HG03066 (cell line): ENCODE measurements around the gene EIF2B1.

Experiments used
- ATAC-seq: cut with Tn5 transposase; IDR thresholded peaks from one replicate; pipeline ENCODE4 v1.9.1; 2021; ENCODE audit warnings: low read depth; ENCODE audit not compliant: unreplicated experiment

The EIF2B1 gene

GRCh38 chr12:123633379-123634141, at the start of gene EIF2B1, which contains the start of gene GTF2H3:
EIF2B1 (minus strand) TSS chr12:123633686; CDS start chr12:123633557, 129 bp downstream.
GTF2H3 (plus strand) TSS chr12:123633829; CDS start chr12:123633860, 31 bp downstream.
- ATAC-seq, result peak; percentile 98

- no peak for ATAC-seq
These were observed 48.1 kb upstream of the EIF2B1 start for GRCh38 chr12:123681605-123682004.

- no peak for ATAC-seq
These were observed 45.5 kb upstream of the EIF2B1 start for GRCh38 chr12:123678981-123679380.

GRCh38 chr12:123676616-123677320, 43.3 kb upstream of the EIF2B1 start:
- ATAC-seq, result no peak

- no peak for ATAC-seq
These were observed 42.0 kb upstream of the EIF2B1 start for GRCh38 chr12:123675436-123675835.

- ATAC-seq, result no peak
These were observed 38.4 kb upstream of the EIF2B1 start for GRCh38 chr12:123671876-123672275.

GRCh38 chr12:123670882-123671728, 37.6 kb upstream of the EIF2B1 start, which contains the start of gene TCTN2:
TCTN2 (plus strand) TSS chr12:123671113; CDS start chr12:123671241, 128 bp downstream.
- peak; percentile 99 for ATAC-seq

GRCh38 chr12:123667771-123668170, 34.3 kb upstream of the EIF2B1 start:
- ATAC-seq, result no peak

GRCh38 chr12:123659996-123660727, 26.7 kb upstream of the EIF2B1 start:
- ATAC-seq, result no peak

- ATAC-seq, result no peak
These were observed 23.7 kb upstream of the EIF2B1 start for GRCh38 chr12:123657211-123657610.

GRCh38 chr12:123656392-123656791, 22.9 kb upstream of the EIF2B1 start:
- no peak for ATAC-seq

- peak; percentile 92 for ATAC-seq
These were observed 21.9 kb upstream of the EIF2B1 start for GRCh38 chr12:123655420-123655819.

GRCh38 chr12:123654129-123654701, 20.7 kb upstream of the EIF2B1 start:
- no peak for ATAC-seq

- no peak for ATAC-seq
These were observed 14.9 kb upstream of the EIF2B1 start for GRCh38 chr12:123648401-123648800.

- no peak for ATAC-seq
These were observed 12.4 kb upstream of the EIF2B1 start for GRCh38 chr12:123645878-123646277.

GRCh38 chr12:123645380-123645779, 11.9 kb upstream of the EIF2B1 start:
- ATAC-seq, result no peak

- ATAC-seq, result no peak
These were observed 10.4 kb upstream of the EIF2B1 start for GRCh38 chr12:123643911-123644310.

- ATAC-seq, result no peak
These were observed 666 bp upstream of the EIF2B1 start for GRCh38 chr12:123634142-123634561.

GRCh38 chr12:123621619-123622530, 11.6 kb downstream of the EIF2B1 start:
- ATAC-seq, result no peak
